Transverse colon (tissue), 3 donors: ENCODE measurements around the gene SPATA24.

Experiments used
- POLR2A ChIP-seq: fragments of 450-650 bp; IDR thresholded peaks from one replicate; pipeline ENCODE4 v1.6.1; 2016; ENCODE audit warnings: antibody characterized with exemption, mild to moderate bottlenecking, moderate library complexity
- TF ChIP-seq, protein P1 (sequence below), 5 experiments: fragments of 200-600 bp in 3 of 5; fragments of 450-650 bp in 2 of 5; sonication (generic) in 3 of 5; IDR thresholded peaks; 1 replicate in 2 of 5; 2 replicates in 3 of 5; pipeline ENCODE4 v1.5.1; 2016 to 2017; ENCODE audit warnings: antibody characterized with exemption in 5 of 5, inconsistent platforms in 3 of 5, mild to moderate bottlenecking in 2 of 5, moderate library complexity in 1 of 5

DNA sequence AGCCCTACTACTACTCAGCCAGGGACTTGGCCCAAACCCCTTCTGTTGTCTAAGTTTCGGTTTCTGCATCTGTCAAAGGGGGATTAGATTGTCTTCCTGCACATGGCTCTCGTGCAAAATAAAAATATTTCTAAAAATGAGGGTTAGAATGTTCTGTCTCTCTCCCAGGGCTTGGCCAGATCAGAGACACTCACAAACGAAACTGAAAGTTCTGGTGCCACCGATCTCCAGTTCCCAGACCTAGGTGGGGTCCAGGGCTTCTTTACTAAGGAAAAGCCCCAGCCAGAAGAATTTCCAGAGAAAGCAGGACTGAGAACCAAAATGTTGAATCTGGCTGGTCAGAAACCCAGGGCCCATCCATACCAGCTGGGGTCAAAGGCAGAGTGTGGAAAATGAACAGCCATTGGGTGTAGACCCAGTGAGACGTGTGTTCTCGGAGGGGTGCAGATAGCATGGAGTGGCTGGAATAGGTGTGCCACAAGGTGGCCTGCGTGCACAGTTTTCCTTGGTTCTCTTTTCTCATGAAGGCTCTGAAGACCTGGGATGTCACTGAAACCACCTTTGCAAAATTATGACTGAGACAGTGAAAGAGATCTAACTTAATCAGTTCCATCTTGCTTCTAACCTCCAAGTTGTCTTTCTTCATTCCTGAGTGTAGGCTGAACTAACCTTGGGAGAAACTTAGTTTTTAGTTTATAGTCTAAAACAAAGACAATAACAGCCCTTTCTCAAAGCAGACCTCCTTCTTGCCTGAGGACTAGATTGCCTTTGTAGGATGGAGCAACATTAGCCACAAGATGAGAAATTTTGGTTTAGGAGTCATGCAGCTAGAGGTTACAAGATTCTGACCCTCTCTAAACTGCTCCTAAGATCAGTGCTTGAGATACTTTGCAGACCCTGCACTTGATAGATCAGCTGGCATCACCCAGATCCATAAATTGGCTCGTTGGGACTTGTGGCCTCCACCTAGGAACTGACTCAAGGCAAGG is 18.5 kb downstream of the SPATA24 start:
- TF ChIP-seq, protein P1, sequence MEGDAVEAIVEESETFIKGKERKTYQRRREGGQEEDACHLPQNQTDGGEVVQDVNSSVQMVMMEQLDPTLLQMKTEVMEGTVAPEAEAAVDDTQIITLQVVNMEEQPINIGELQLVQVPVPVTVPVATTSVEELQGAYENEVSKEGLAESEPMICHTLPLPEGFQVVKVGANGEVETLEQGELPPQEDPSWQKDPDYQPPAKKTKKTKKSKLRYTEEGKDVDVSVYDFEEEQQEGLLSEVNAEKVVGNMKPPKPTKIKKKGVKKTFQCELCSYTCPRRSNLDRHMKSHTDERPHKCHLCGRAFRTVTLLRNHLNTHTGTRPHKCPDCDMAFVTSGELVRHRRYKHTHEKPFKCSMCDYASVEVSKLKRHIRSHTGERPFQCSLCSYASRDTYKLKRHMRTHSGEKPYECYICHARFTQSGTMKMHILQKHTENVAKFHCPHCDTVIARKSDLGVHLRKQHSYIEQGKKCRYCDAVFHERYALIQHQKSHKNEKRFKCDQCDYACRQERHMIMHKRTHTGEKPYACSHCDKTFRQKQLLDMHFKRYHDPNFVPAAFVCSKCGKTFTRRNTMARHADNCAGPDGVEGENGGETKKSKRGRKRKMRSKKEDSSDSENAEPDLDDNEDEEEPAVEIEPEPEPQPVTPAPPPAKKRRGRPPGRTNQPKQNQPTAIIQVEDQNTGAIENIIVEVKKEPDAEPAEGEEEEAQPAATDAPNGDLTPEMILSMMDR (IDR thresholded peaks at IDR 0.05) = peak; percentile 10 to 57 (median 27)
- no peak for TF ChIP-seq POLR2A
